ENCODE results near the gene SLC9A3.

Gene SLC9A3

GRCh38 chr5:427415-428087, 96.7 kb downstream of the SLC9A3 start:
- DNase-seq = no peak

GRCh38 chr5:426392-426976, 97.8 kb downstream of the SLC9A3 start:
- no peak for DNase-seq

GRCh38 chr5:425714-426113, 98.5 kb downstream of the SLC9A3 start:
- peak; percentile 20 for DNase-seq

- DNase-seq = no peak
Measured at GRCh38 chr5:424301-425110, 99.7 kb downstream of the SLC9A3 start.

- DNase-seq = no peak
Measured at GRCh38 chr5:423626-424261, 100.5 kb downstream of the SLC9A3 start.

- no peak for DNase-seq
Measured at GRCh38 chr5:423233-423565, 101.0 kb downstream of the SLC9A3 start.

GRCh38 chr5:422323-423232, 101.7 kb downstream of the SLC9A3 start:
- DNase-seq = no peak

GRCh38 chr5:421901-422300, 102.3 kb downstream of the SLC9A3 start:
- no peak for DNase-seq

GRCh38 chr5:421287-421880, 102.9 kb downstream of the SLC9A3 start:
- no peak for DNase-seq

GRCh38 chr5:420632-421286, 103.5 kb downstream of the SLC9A3 start:
- DNase-seq = no peak

All from midbrain (tissue), 1 donor.